ENCODE data around the gene ARID5B. TPM values are rescaled to one million over a fixed set of nuclear protein-coding genes. Genes with fewer than 3 reads are reported as not detected.
A peak's percentile ranks its signal among the peaks of the same experiment; 100 is the strongest.

Gene ARID5B
- total RNA-seq, 1 donor from 2014 or later: 51.4 TPM

DNA sequence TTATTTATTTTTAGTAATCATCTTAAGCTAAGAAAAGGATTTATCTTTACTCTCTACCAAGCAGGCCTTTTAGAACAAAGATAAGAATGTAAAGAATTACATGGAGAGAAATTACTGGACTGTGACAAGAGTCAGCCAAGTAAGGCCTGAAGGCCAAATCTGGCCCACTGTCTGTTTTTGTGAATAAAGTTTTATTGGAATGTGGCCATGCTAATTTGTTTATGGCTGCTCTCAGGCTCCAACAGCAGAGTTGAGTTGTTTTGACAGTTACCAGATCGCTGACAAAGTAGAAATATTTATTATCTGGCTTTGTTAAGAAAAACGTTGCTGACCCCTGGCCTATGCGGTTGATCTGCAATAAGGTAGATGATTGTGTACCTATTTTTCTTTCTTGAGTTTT, 6.1 kb downstream of the ARID5B start:
- Mint-ChIP-seq H3K9me3 (no peaks in the 10 kb centered on the region), H3K4me3 (no peak overlapping the region), H3K4me1 (peaks cover 38% of the 10 kb centered on the region), H3K36me3 (peaks cover 8% of the 10 kb centered on the region), H3K27ac (no peak overlapping the region), H3K27me3 (ENCODE audit: low read depth) (no peaks in the 10 kb centered on the region)
- DNase-seq (ENCODE audit: low spot score in 2 of 2, unreplicated experiment in 2 of 2): no peak
- TF ChIP-seq, protein P1, sequence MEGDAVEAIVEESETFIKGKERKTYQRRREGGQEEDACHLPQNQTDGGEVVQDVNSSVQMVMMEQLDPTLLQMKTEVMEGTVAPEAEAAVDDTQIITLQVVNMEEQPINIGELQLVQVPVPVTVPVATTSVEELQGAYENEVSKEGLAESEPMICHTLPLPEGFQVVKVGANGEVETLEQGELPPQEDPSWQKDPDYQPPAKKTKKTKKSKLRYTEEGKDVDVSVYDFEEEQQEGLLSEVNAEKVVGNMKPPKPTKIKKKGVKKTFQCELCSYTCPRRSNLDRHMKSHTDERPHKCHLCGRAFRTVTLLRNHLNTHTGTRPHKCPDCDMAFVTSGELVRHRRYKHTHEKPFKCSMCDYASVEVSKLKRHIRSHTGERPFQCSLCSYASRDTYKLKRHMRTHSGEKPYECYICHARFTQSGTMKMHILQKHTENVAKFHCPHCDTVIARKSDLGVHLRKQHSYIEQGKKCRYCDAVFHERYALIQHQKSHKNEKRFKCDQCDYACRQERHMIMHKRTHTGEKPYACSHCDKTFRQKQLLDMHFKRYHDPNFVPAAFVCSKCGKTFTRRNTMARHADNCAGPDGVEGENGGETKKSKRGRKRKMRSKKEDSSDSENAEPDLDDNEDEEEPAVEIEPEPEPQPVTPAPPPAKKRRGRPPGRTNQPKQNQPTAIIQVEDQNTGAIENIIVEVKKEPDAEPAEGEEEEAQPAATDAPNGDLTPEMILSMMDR (IDR thresholded peaks at IDR 0.05; ENCODE audit: unreplicated experiment): no peak

- H3K9me3 Mint-ChIP-seq: no peaks in the 10 kb centered on the region
- no peak overlapping the region for H3K4me3 Mint-ChIP-seq
- no peaks in the 10 kb centered on the region for H3K27me3 Mint-ChIP-seq (ENCODE audit: low read depth)
- peaks cover 27% of the 10 kb centered on the region for H3K36me3 Mint-ChIP-seq
- H3K27ac Mint-ChIP-seq: peak overlapping the region; percentile 30
- DNase-seq (ENCODE audit: low spot score in 2 of 2, unreplicated experiment in 2 of 2): no peak
- TF ChIP-seq, protein P1 (IDR thresholded peaks at IDR 0.05; ENCODE audit: unreplicated experiment): no peak
- peaks cover 24% of the 10 kb centered on the region for H3K4me1 Mint-ChIP-seq
Measured at GRCh38 chr10:61910226-61910805, 8.8 kb downstream of the ARID5B start.

- no peak for DNase-seq (ENCODE audit: low spot score in 2 of 2, unreplicated experiment in 2 of 2)
- no peaks in the 10 kb centered on the region for H3K9me3 Mint-ChIP-seq
- H3K4me1 Mint-ChIP-seq: peaks cover 22% of the 10 kb centered on the region
- H3K4me3 Mint-ChIP-seq: no peak overlapping the region
- H3K36me3 Mint-ChIP-seq: peaks cover 31% of the 10 kb centered on the region
- TF ChIP-seq, protein P1 (IDR thresholded peaks at IDR 0.05; ENCODE audit: unreplicated experiment): no peak
- peak overlapping the region; percentile 57 for H3K27ac Mint-ChIP-seq
- no peaks in the 10 kb centered on the region for H3K27me3 Mint-ChIP-seq (ENCODE audit: low read depth)
Measured at GRCh38 chr10:61910894-61911293, 9.4 kb downstream of the ARID5B start.

DNA sequence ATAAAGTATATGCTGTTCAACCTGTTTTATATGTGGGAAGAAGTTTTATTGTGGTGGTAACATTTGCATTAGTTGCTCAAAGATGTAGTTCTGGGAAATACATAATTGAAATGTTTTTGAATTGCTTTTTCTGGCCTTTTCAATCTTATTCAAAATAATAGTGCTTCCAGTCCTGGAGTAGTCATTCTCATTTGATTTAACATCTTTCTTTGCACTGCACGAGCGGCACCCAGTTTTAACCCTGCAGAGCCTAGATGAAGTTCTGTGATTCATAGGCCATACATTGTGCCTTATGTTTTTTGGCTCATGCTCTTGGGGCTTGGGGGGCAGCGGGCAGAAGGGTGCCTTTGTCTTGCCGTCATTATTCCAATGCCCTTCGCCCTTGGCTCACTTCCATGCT, 9.9 kb downstream of the ARID5B start:
- H3K4me1 Mint-ChIP-seq: peaks cover 22% of the 10 kb centered on the region
- peak overlapping the region; percentile 36 for H3K27ac Mint-ChIP-seq
- H3K9me3 Mint-ChIP-seq: no peaks in the 10 kb centered on the region
- no peaks in the 10 kb centered on the region for H3K27me3 Mint-ChIP-seq (ENCODE audit: low read depth)
- TF ChIP-seq, protein P1 (IDR thresholded peaks at IDR 0.05; ENCODE audit: unreplicated experiment): no peak
- no peak for DNase-seq (ENCODE audit: low spot score in 2 of 2, unreplicated experiment in 2 of 2)
- H3K36me3 Mint-ChIP-seq: peaks cover 32% of the 10 kb centered on the region
- no peak overlapping the region for H3K4me3 Mint-ChIP-seq

DNA sequence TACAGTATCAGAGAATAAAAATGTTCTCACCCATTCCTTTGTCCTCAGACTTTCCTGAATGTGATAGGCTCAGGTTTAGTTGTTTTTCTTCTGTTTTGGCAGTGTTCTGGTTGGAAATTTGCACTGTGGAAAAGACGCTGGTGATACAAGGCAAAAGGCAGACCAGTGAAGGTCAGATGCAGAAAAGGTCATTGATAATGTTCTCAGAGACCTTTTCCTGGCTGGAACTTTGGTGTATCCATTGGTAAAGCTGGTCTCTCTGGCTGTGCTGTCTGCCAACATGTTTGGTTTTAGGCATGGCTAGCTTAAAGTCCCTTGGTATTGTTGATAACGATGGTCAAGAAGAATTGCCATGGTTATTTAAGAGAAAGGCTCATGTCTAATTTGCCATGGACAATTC, 11.5 kb downstream of the ARID5B start:
- H3K36me3 Mint-ChIP-seq: peaks cover 43% of the 10 kb centered on the region
- no peaks in the 10 kb centered on the region for H3K27me3 Mint-ChIP-seq (ENCODE audit: low read depth)
- TF ChIP-seq, protein P1 (IDR thresholded peaks at IDR 0.05; ENCODE audit: unreplicated experiment): no peak
- H3K27ac Mint-ChIP-seq: no peak overlapping the region
- H3K4me1 Mint-ChIP-seq: peaks cover 22% of the 10 kb centered on the region
- no peak for DNase-seq (ENCODE audit: low spot score in 2 of 2, unreplicated experiment in 2 of 2)
- no peaks in the 10 kb centered on the region for H3K9me3 Mint-ChIP-seq
- H3K4me3 Mint-ChIP-seq: no peak overlapping the region

- no peak overlapping the region for H3K4me3 Mint-ChIP-seq
- no peaks in the 10 kb centered on the region for H3K27me3 Mint-ChIP-seq (ENCODE audit: low read depth)
- peaks cover 3% of the 10 kb centered on the region for H3K9me3 Mint-ChIP-seq
- TF ChIP-seq, protein P1 (IDR thresholded peaks at IDR 0.05; ENCODE audit: unreplicated experiment): no peak
- no peak overlapping the region for H3K27ac Mint-ChIP-seq
- no peak for DNase-seq (ENCODE audit: low spot score in 2 of 2, unreplicated experiment in 2 of 2)
- peaks cover 47% of the 10 kb centered on the region for H3K36me3 Mint-ChIP-seq
- peaks cover 16% of the 10 kb centered on the region for H3K4me1 Mint-ChIP-seq
Measured at GRCh38 chr10:61918140-61918539, 16.6 kb downstream of the ARID5B start.
